Measurements from ENCODE around the gene CD34. TPM values are rescaled to one million over a fixed set of nuclear protein-coding genes. Genes with fewer than 3 reads are reported as not detected.

Gene CD34
- polyA plus RNA-seq, 3 donors from 2014 or later: not detected

GRCh38 chr1:207903053-207903452, 7.9 kb downstream of the CD34 start:
- Mint-ChIP-seq H3K27ac (no peak overlapping the region), H3K4me3 (no peak overlapping the region), H3K9me3 (no peaks in the 10 kb centered on the region), H3K27me3 (ENCODE audit: low read depth in 3 of 3) (peaks cover 0 to 4% (median 0%) of the 10 kb centered on the region in 3 donors), H3K36me3 (no peaks in the 10 kb centered on the region), H3K4me1 (no peaks in the 10 kb centered on the region)
- no peak for DNase-seq

- DNase-seq: no peak
- Mint-ChIP-seq H3K9me3 (no peaks in the 10 kb centered on the region), H3K36me3 (no peaks in the 10 kb centered on the region), H3K27ac (no peak overlapping the region), H3K4me3 (no peak overlapping the region), H3K27me3 (ENCODE audit: low read depth in 3 of 3) (peaks cover 0 to 2% (median 0%) of the 10 kb centered on the region in 3 donors), H3K4me1 (no peaks in the 10 kb centered on the region)
These were observed 8.4 kb downstream of the CD34 start for GRCh38 chr1:207902566-207902965.

GRCh38 chr1:207901041-207901653, 9.8 kb downstream of the CD34 start:
- no peak overlapping the region for H3K27ac Mint-ChIP-seq
- no peak overlapping the region for H3K4me3 Mint-ChIP-seq

GRCh38 chr1:207898836-207899235, 12.1 kb downstream of the CD34 start:
- Mint-ChIP-seq H3K4me3 (no peak overlapping the region), H3K9me3 (no peaks in the 10 kb centered on the region), H3K36me3 (no peaks in the 10 kb centered on the region), H3K27ac (no peak overlapping the region), H3K27me3 (ENCODE audit: low read depth in 3 of 3) (peaks cover 0 to 1% (median 0%) of the 10 kb centered on the region in 3 donors), H3K4me1 (no peaks in the 10 kb centered on the region)
- no peak for DNase-seq

More at GRCh38 chr1:207901041-207901653, 9.8 kb downstream of the CD34 start:
- Mint-ChIP-seq H3K4me1 (no peaks in the 10 kb centered on the region), H3K9me3 (no peaks in the 10 kb centered on the region), H3K36me3 (no peaks in the 10 kb centered on the region), H3K27me3 (ENCODE audit: low read depth in 3 of 3) (no peaks in the 10 kb centered on the region)
- no peak for DNase-seq

- no peaks in the 10 kb centered on the region for H3K36me3 Mint-ChIP-seq
- no peaks in the 10 kb centered on the region for H3K4me1 Mint-ChIP-seq
- H3K27ac Mint-ChIP-seq: no peak overlapping the region
- peaks cover 0 to 1% (median 0%) of the 10 kb centered on the region in 3 donors for H3K27me3 Mint-ChIP-seq (ENCODE audit: low read depth in 3 of 3)
- H3K4me3 Mint-ChIP-seq: no peak overlapping the region
- DNase-seq: no peak
- H3K9me3 Mint-ChIP-seq: no peaks in the 10 kb centered on the region
These were observed 12.7 kb downstream of the CD34 start for GRCh38 chr1:207898260-207898659.

- Mint-ChIP-seq H3K4me1 (no peaks in the 10 kb centered on the region), H3K36me3 (no peaks in the 10 kb centered on the region), H3K27ac (no peak overlapping the region), H3K9me3 (no peaks in the 10 kb centered on the region), H3K27me3 (ENCODE audit: low read depth in 3 of 3) (peaks cover 0 to 1% (median 0%) of the 10 kb centered on the region in 3 donors), H3K4me3 (no peak overlapping the region)
- no peak for DNase-seq
These were observed 13.7 kb downstream of the CD34 start for GRCh38 chr1:207897188-207897587.

- H3K27me3 Mint-ChIP-seq (ENCODE audit: low read depth in 3 of 3): peaks cover 0 to 1% (median 0%) of the 10 kb centered on the region in 3 donors
- no peak overlapping the region for H3K4me3 Mint-ChIP-seq
- H3K27ac Mint-ChIP-seq: no peak overlapping the region
These were observed 14.4 kb downstream of the CD34 start for GRCh38 chr1:207896547-207896946.

GRCh38 chr1:207894704-207895103, 16.2 kb downstream of the CD34 start:
- no peak for DNase-seq
- Mint-ChIP-seq H3K27ac (no peak overlapping the region), H3K36me3 (no peaks in the 10 kb centered on the region), H3K27me3 (ENCODE audit: low read depth in 3 of 3) (peaks cover 0 to 2% (median 0%) of the 10 kb centered on the region in 3 donors), H3K9me3 (no peaks in the 10 kb centered on the region), H3K4me3 (no peak overlapping the region), H3K4me1 (no peaks in the 10 kb centered on the region)

More at GRCh38 chr1:207896547-207896946, 14.4 kb downstream of the CD34 start:
- Mint-ChIP-seq H3K4me1 (no peaks in the 10 kb centered on the region), H3K9me3 (no peaks in the 10 kb centered on the region), H3K36me3 (no peaks in the 10 kb centered on the region)
- no peak for DNase-seq

GRCh38 chr1:207893737-207894582, 17.0 kb downstream of the CD34 start:
- Mint-ChIP-seq H3K27ac (no peak overlapping the region), H3K4me3 (no peak overlapping the region), H3K9me3 (no peaks in the 10 kb centered on the region), H3K4me1 (no peaks in the 10 kb centered on the region), H3K27me3 (ENCODE audit: low read depth in 3 of 3) (peaks cover 0 to 3% (median 3%) of the 10 kb centered on the region in 3 donors), H3K36me3 (no peaks in the 10 kb centered on the region)
- no peak for DNase-seq

- Mint-ChIP-seq H3K9me3 (no peaks in the 10 kb centered on the region), H3K27ac (no peak overlapping the region), H3K36me3 (no peaks in the 10 kb centered on the region), H3K4me3 (no peak overlapping the region), H3K27me3 (ENCODE audit: low read depth in 3 of 3) (peaks cover 0 to 4% (median 3%) of the 10 kb centered on the region in 3 donors), H3K4me1 (peaks cover 0 to 3% of the 10 kb centered on the region in 2 donors)
- no peak for DNase-seq
These were observed 18.2 kb downstream of the CD34 start for GRCh38 chr1:207892764-207893163.

- Mint-ChIP-seq H3K27ac (no peak overlapping the region), H3K4me3 (no peak overlapping the region), H3K27me3 (ENCODE audit: low read depth in 3 of 3) (peaks cover 0 to 7% (median 6%) of the 10 kb centered on the region in 3 donors), H3K36me3 (no peaks in the 10 kb centered on the region), H3K4me1 (peaks cover 5 to 6% of the 10 kb centered on the region in 2 donors), H3K9me3 (no peaks in the 10 kb centered on the region)
- DNase-seq: no peak
These were observed 19.8 kb downstream of the CD34 start for GRCh38 chr1:207891148-207891547.

- peaks cover 0 to 6% (median 6%) of the 10 kb centered on the region in 3 donors for H3K27me3 Mint-ChIP-seq (ENCODE audit: low read depth in 3 of 3)
- H3K9me3 Mint-ChIP-seq: no peaks in the 10 kb centered on the region
- H3K4me1 Mint-ChIP-seq: peaks cover 7% of the 10 kb centered on the region in 2 donors
- DNase-seq: no peak
- H3K36me3 Mint-ChIP-seq: no peaks in the 10 kb centered on the region
- H3K27ac Mint-ChIP-seq: no peak overlapping the region
- no peak overlapping the region for H3K4me3 Mint-ChIP-seq
These were observed 20.7 kb downstream of the CD34 start for GRCh38 chr1:207890136-207890738.

GRCh38 chr1:207888652-207889051, 22.3 kb downstream of the CD34 start:
- peaks cover 0 to 8% (median 6%) of the 10 kb centered on the region in 3 donors for H3K27me3 Mint-ChIP-seq (ENCODE audit: low read depth in 3 of 3)
- H3K9me3 Mint-ChIP-seq: no peaks in the 10 kb centered on the region
- H3K4me3 Mint-ChIP-seq: no peak overlapping the region
- no peaks in the 10 kb centered on the region for H3K36me3 Mint-ChIP-seq
- H3K27ac Mint-ChIP-seq: peak overlapping the region in 1 of 6 donors; percentile 3
- peaks cover 23% of the 10 kb centered on the region in 2 donors for H3K4me1 Mint-ChIP-seq
- no peak for DNase-seq
